GM12865 (cell line): ENCODE measurements around the gene DOCK7.
"Not testable (repeated sequence)": the region's sequence is repeated elsewhere in the genome, so short reads cannot be mapped to it uniquely, and the experiment has no call there.

Source experiments
- DNase-seq: peaks from one replicate; pipeline ENCODE4 v3.0.0; 2010; ENCODE audit warnings: low read depth
- H3K4me3 ChIP-seq: 2 replicates; pipeline ENCODE4 v1.5.1; 2011; ENCODE audit warnings: mild to moderate bottlenecking, low read depth, low read length, control low read depth
- CTCF ChIP-seq: IDR thresholded peaks from 2 replicates; pipeline ENCODE4 v1.5.1; 2011; ENCODE audit warnings: low read length, control low read depth, low read depth, inconsistent platforms; ENCODE audit not compliant: insufficient read depth; ENCODE audit errors: missing control alignments

DOCK7 gene

GRCh38 chr1:62691062-62691844 is 3.1 kb upstream of the DOCK7 start:
- H3K4me3 ChIP-seq = no peak overlapping the region
- DNase-seq = no peak
- no peak for TF ChIP-seq CTCF

DNA sequence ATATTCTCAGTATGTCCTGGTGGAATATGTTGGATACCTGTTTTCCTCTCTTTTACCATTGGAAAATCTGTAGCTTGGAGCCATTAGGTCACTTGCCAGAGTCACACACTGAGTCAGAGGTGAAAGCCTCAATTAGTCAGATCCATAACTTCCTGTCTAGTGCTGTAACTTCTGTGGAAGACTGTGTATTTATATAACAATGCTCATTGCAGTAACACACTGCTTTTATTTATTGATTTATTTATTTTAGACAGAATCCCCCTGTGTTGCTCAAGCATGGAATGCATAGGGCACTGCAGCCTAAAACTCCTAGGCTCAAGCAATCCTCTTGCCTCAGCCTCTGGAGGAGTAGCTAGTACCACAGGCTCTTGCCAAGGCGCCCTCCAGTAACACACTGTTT is 1.3 kb upstream of the DOCK7 start:
- peak; percentile 2 for DNase-seq
- TF ChIP-seq CTCF = no peak
- no peak overlapping the region for H3K4me3 ChIP-seq

- DNase-seq = no peak
- no peak for TF ChIP-seq CTCF
- H3K4me3 ChIP-seq = peak overlapping the region; percentile 57
Observed at GRCh38 chr1:62688687-62689085, 500 bp upstream of the DOCK7 start.

GRCh38 chr1:62687421-62687902 is 724 bp downstream of the DOCK7 start:
- peak; percentile 35 for DNase-seq

DNA sequence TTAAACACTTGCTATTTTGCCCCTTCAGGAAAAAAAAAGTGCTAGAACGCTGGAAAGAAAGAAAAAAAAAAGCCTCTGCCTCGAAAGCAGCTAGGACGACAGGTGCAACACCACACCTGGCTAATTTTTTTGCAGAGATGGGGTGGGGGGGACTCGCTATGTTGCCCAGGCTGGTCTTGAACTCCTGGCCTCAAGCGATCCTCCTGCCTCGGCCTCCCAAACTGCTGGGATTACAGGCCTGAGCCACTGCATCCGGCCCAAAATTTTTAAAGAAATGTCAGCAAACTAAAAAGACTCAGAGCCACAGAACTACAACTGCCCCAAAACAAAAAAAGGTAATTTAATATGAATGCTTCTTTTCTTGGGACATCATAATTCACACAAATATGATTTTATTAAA is 1.4 kb downstream of the DOCK7 start:
- H3K4me3 ChIP-seq = peak overlapping the region; percentile 57; the same call in 1 of the 2 replicates
- TF ChIP-seq CTCF = no peak

More at GRCh38 chr1:62687421-62687902, 724 bp downstream of the DOCK7 start:
- H3K4me3 ChIP-seq = peak overlapping the region; percentile 57
- TF ChIP-seq CTCF = no peak

GRCh38 chr1:62685431-62685859 is 2.7 kb downstream of the DOCK7 start:
- no peak for TF ChIP-seq CTCF
- no peak for DNase-seq
- H3K4me3 ChIP-seq = no peak overlapping the region

More for the DNA sequence above, 1.4 kb downstream of the DOCK7 start:
- DNase-seq = no peak

GRCh38 chr1:62682531-62682930 is 5.7 kb downstream of the DOCK7 start:
- H3K4me3 ChIP-seq = no peak overlapping the region
- no peak for DNase-seq
- TF ChIP-seq CTCF = no peak

GRCh38 chr1:62680992-62681391 is 7.2 kb downstream of the DOCK7 start:
- not testable (repeated sequence) for H3K4me3 ChIP-seq, DNase-seq

DNA sequence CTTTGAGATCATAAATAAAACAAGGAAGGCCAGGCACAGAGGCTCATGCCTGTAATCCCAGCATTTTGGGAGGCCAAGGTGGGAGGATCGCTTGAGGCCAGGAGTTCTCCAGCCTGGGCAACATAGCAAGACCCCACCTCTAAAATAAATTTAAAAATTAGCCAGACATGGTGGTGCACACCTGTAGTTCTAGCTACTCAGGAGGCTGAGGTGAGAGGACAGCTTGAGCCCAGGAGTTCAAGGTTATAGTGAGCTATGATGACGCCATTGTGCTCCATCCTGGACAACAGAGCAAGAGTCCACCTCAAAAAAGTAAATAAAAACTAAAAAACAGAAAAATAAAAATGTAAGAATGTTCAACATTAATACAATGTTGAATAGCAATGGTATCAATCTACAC is 10.4 kb downstream of the DOCK7 start:
- not testable (repeated sequence) for H3K4me3 ChIP-seq, DNase-seq
